Measurements from ENCODE around the gene PSME2. TPM values are rescaled to one million over a fixed set of nuclear protein-coding genes. Genes with fewer than 3 reads are reported as not detected.

Gene PSME2
- polyA plus RNA-seq, 1 donor from 2014 or later: 73.3 TPM

DNA sequence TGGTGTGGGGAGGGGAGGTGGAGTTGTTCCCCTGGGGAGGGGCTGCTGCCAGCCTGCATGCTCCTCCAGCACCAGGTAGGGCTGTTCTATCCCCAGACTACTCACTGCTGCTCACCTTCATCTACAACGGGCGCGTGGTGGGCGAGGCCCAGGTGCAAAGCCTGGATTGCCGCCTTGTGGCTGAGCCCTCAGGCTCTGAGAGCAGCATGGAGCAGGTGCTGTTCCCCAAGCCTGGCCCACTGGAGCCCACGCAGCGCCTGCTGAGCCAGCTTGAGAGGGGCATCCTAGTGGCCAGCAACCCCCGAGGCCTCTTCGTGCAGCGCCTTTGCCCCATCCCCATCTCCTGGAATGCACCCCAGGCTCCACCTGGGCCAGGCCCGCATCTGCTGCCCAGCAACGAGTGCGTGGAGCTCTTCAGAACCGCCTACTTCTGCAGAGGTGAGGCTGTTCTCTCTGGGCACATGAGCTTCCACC is 18.1 kb upstream of the PSME2 start:
- no peak for TF ChIP-seq CTCF (IDR thresholded peaks at IDR 0.05; ENCODE audit: poor library complexity, severe bottlenecking)
- no peak for TF ChIP-seq SMC3 (conservative IDR thresholded peaks at IDR 0.05; ENCODE audit: poor library complexity)
- TF ChIP-seq POLR2AphosphoS5 (IDR thresholded peaks at IDR 0.05): no peak
- TF ChIP-seq TAF1 (IDR thresholded peaks at IDR 0.05; ENCODE audit: low read depth): no peak
- TF ChIP-seq RAD21 (conservative IDR thresholded peaks at IDR 0.05): no peak
- no peak for TF ChIP-seq EP300 (conservative IDR thresholded peaks at IDR 0.05; ENCODE audit: poor library complexity, severe bottlenecking)
- TF ChIP-seq EZH2 (IDR thresholded peaks at IDR 0.05; ENCODE audit: borderline replicate concordance, insufficient read depth, low read length, poor library complexity, severe bottlenecking): no peak
- no peak for TF ChIP-seq MXI1 (conservative IDR thresholded peaks at IDR 0.05; ENCODE audit: poor library complexity, severe bottlenecking)
- TF ChIP-seq, protein P1, sequence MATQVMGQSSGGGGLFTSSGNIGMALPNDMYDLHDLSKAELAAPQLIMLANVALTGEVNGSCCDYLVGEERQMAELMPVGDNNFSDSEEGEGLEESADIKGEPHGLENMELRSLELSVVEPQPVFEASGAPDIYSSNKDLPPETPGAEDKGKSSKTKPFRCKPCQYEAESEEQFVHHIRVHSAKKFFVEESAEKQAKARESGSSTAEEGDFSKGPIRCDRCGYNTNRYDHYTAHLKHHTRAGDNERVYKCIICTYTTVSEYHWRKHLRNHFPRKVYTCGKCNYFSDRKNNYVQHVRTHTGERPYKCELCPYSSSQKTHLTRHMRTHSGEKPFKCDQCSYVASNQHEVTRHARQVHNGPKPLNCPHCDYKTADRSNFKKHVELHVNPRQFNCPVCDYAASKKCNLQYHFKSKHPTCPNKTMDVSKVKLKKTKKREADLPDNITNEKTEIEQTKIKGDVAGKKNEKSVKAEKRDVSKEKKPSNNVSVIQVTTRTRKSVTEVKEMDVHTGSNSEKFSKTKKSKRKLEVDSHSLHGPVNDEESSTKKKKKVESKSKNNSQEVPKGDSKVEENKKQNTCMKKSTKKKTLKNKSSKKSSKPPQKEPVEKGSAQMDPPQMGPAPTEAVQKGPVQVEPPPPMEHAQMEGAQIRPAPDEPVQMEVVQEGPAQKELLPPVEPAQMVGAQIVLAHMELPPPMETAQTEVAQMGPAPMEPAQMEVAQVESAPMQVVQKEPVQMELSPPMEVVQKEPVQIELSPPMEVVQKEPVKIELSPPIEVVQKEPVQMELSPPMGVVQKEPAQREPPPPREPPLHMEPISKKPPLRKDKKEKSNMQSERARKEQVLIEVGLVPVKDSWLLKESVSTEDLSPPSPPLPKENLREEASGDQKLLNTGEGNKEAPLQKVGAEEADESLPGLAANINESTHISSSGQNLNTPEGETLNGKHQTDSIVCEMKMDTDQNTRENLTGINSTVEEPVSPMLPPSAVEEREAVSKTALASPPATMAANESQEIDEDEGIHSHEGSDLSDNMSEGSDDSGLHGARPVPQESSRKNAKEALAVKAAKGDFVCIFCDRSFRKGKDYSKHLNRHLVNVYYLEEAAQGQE (IDR thresholded peaks at IDR 0.05; ENCODE audit: borderline replicate concordance): no peak
- no peak overlapping the region for H3K9ac ChIP-seq (ENCODE audit: low read length)
- H3K79me2 ChIP-seq (replicated peaks; ENCODE audit: insufficient read depth, low read length): no peaks in the 10 kb centered on the region
- H3K4me2 ChIP-seq (ENCODE audit: low read length): no peak overlapping the region
- H3K9me3 ChIP-seq (ENCODE audit: low read length): no peaks in the 10 kb centered on the region
- no peak overlapping the region for H3K27ac ChIP-seq (ENCODE audit: low read length)
- no peaks in the 10 kb centered on the region for H3K9me2 ChIP-seq (ENCODE audit: insufficient read depth, low read length)
- no peaks in the 10 kb centered on the region for H4K20me1 ChIP-seq (ENCODE audit: insufficient read depth)
- no peak overlapping the region for H2AFZ ChIP-seq (ENCODE audit: low read depth, low read length)
- H3K27me3 ChIP-seq (ENCODE audit: insufficient read depth, low read depth, low read length): no peaks in the 10 kb centered on the region
- H3K4me3 ChIP-seq (ENCODE audit: low read length): no peak overlapping the region
- no peaks in the 10 kb centered on the region for H3F3A ChIP-seq (ENCODE audit: insufficient read depth, low read length, poor library complexity, severe bottlenecking)
- no peaks in the 10 kb centered on the region for H3K36me3 ChIP-seq (ENCODE audit: insufficient read depth, low read length)

GRCh38 chr14:24162093-24162492 is 15.7 kb upstream of the PSME2 start:
- Histone ChIP-seq H3F3A (ENCODE audit: insufficient read depth, low read length, poor library complexity, severe bottlenecking) (no peaks in the 10 kb centered on the region), H3K9ac (ENCODE audit: low read length) (no peak overlapping the region), H3K4me3 (ENCODE audit: low read length) (no peak overlapping the region), H3K4me2 (ENCODE audit: low read length) (no peak overlapping the region), H3K9me3 (ENCODE audit: low read length) (no peaks in the 10 kb centered on the region), H3K36me3 (ENCODE audit: insufficient read depth, low read length) (no peaks in the 10 kb centered on the region), H3K79me2 (replicated peaks; ENCODE audit: insufficient read depth, low read length) (no peaks in the 10 kb centered on the region), H2AFZ (ENCODE audit: low read depth, low read length) (no peak overlapping the region), H3K9me2 (ENCODE audit: insufficient read depth, low read length) (no peaks in the 10 kb centered on the region), H4K20me1 (ENCODE audit: insufficient read depth) (no peaks in the 10 kb centered on the region), H3K27me3 (ENCODE audit: insufficient read depth, low read depth, low read length) (no peaks in the 10 kb centered on the region), H3K27ac (ENCODE audit: low read length) (no peak overlapping the region)
- TF ChIP-seq CTCF (IDR thresholded peaks at IDR 0.05; ENCODE audit: poor library complexity, severe bottlenecking) (no peak), SMC3 (conservative IDR thresholded peaks at IDR 0.05; ENCODE audit: poor library complexity) (no peak), TAF1 (IDR thresholded peaks at IDR 0.05; ENCODE audit: low read depth) (no peak), POLR2AphosphoS5 (IDR thresholded peaks at IDR 0.05) (no peak), RAD21 (conservative IDR thresholded peaks at IDR 0.05) (no peak), MXI1 (conservative IDR thresholded peaks at IDR 0.05; ENCODE audit: poor library complexity, severe bottlenecking) (no peak), EZH2 (IDR thresholded peaks at IDR 0.05; ENCODE audit: borderline replicate concordance, insufficient read depth, low read length, poor library complexity, severe bottlenecking) (no peak)
- TF ChIP-seq, protein P1 (IDR thresholded peaks at IDR 0.05; ENCODE audit: borderline replicate concordance): no peak

Data from neural cell (in vitro differentiated cells).